SU-DHL-6 (cell line): ENCODE data around the gene ABCC4.

Experiments
- H2AFZ ChIP-seq: fragments of 200-600 bp; sonication (generic); 2 replicates; pipeline ENCODE4 v1.6.1; 2014; ENCODE audit warnings: low read depth, mild to moderate bottlenecking, moderate library complexity, mixed read lengths, antibody characterized with exemption, low read length; ENCODE audit not compliant: severe bottlenecking
- H3F3A ChIP-seq: fragments of 200-600 bp; shearing (Covaris generic); 2 replicates; pipeline ENCODE4 v1.6.0; 2016; ENCODE audit warnings: antibody characterized with exemption, mild to moderate bottlenecking; ENCODE audit not compliant: insufficient read depth
- H3K27ac ChIP-seq: fragments of 200-600 bp; sonication (generic); 2 replicates; pipeline ENCODE4 v1.5.1; 2016; ENCODE audit warnings: low read depth, mild to moderate bottlenecking, low read length, moderate library complexity, mixed read lengths
- H3K27me3 ChIP-seq: fragments of 200-600 bp; sonication (generic), shearing (Covaris generic); 2 replicates; pipeline ENCODE4 v1.6.0; 2014; ENCODE audit warnings: mild to moderate bottlenecking, low read length
- H3K36me3 ChIP-seq: fragments of 200-600 bp; sonication (generic); 2 replicates; pipeline ENCODE4 v1.6.1; 2014; ENCODE audit warnings: mild to moderate bottlenecking, low read length, mixed read lengths
- H3K4me2 ChIP-seq: fragments of 300-600, 200-600 bp; shearing (Covaris generic), sonication (generic); 2 replicates; pipeline ENCODE4 v1.6.0; 2014; ENCODE audit warnings: low read length, low read depth, mild to moderate bottlenecking; ENCODE audit not compliant: poor library complexity, severe bottlenecking
- H3K4me3 ChIP-seq: fragments of 200-600 bp; sonication (generic); 2 replicates; pipeline ENCODE4 v1.5.1; 2014; ENCODE audit warnings: antibody characterized with exemption, low read length, mild to moderate bottlenecking, mixed read lengths; ENCODE audit not compliant: insufficient read depth, poor library complexity, severe bottlenecking
- H3K79me2 ChIP-seq: fragments of 200-600 bp; sonication (generic); 2 replicates; pipeline ENCODE4 v1.6.1; 2014; ENCODE audit warnings: mild to moderate bottlenecking, low read length, moderate library complexity; ENCODE audit not compliant: insufficient read depth
- H3K9ac ChIP-seq: fragments of 200-600 bp; sonication (generic); 2 replicates; pipeline ENCODE4 v1.7.0; 2014; ENCODE audit warnings: mild to moderate bottlenecking, low read length
- H3K9me2 ChIP-seq: fragments of 200-600 bp; sonication (generic); replicated peaks from 2 replicates; pipeline ENCODE4 v1.6.1; 2014; ENCODE audit warnings: low read length; ENCODE audit not compliant: insufficient read depth
- H3K9me3 ChIP-seq: fragments of 200-600 bp; sonication (generic); 2 replicates; pipeline ENCODE4 v1.6.1; 2014; ENCODE audit warnings: low read length, mixed read lengths; ENCODE audit not compliant: insufficient read depth
- H4K20me1 ChIP-seq: fragments of 200-600 bp; sonication (generic); 2 replicates; pipeline ENCODE4 v1.6.1; 2014; ENCODE audit warnings: low read depth, mild to moderate bottlenecking, antibody characterized with exemption, low read length, moderate library complexity, mixed read lengths
- CTCF ChIP-seq: fragments of 200-600 bp; sonication (generic); IDR thresholded peaks from one replicate; pipeline ENCODE4 v1.5.1; 2017; ENCODE audit warnings: antibody characterized with exemption, mild to moderate bottlenecking, low read length, moderate library complexity; ENCODE audit not compliant: insufficient read depth, poor library complexity, severe bottlenecking
- EZH2phosphoT487 ChIP-seq: fragments of 200-600 bp; sonication (generic), shearing (Covaris generic); conservative IDR thresholded peaks from 2 replicates; pipeline ENCODE4 v1.6.1; 2018; ENCODE audit warnings: mild to moderate bottlenecking, antibody characterized with exemption, low read length, moderate library complexity, mixed read lengths

The ABCC4 gene

GRCh38 chr13:95074820-95075219 lies 226.4 kb downstream of the ABCC4 start:
- H3K4me2 ChIP-seq: no peak overlapping the region
- no peak overlapping the region for H3K27ac ChIP-seq
- no peaks in the 10 kb centered on the region for H3K9me2 ChIP-seq
- H3K27me3 ChIP-seq: no peaks in the 10 kb centered on the region
- H4K20me1 ChIP-seq: no peaks in the 10 kb centered on the region
- no peaks in the 10 kb centered on the region for H3K9me3 ChIP-seq
- no peak for TF ChIP-seq EZH2phosphoT487
- no peak for TF ChIP-seq CTCF
- H3K9ac ChIP-seq: no peak overlapping the region
- no peak overlapping the region for H2AFZ ChIP-seq
- H3F3A ChIP-seq: no peaks in the 10 kb centered on the region
- no peaks in the 10 kb centered on the region for H3K36me3 ChIP-seq
- H3K4me3 ChIP-seq: no peak overlapping the region
- H3K79me2 ChIP-seq: no peaks in the 10 kb centered on the region

- TF ChIP-seq CTCF (no peak), EZH2phosphoT487 (no peak)
- Histone ChIP-seq H3K79me2 (no peaks in the 10 kb centered on the region), H4K20me1 (no peaks in the 10 kb centered on the region), H2AFZ (no peak overlapping the region), H3K27me3 (no peaks in the 10 kb centered on the region), H3K4me2 (no peak overlapping the region), H3K9me3 (no peaks in the 10 kb centered on the region), H3K9ac (no peak overlapping the region), H3K27ac (no peak overlapping the region), H3K4me3 (no peak overlapping the region), H3F3A (no peaks in the 10 kb centered on the region), H3K9me2 (no peaks in the 10 kb centered on the region), H3K36me3 (no peaks in the 10 kb centered on the region)
These were observed 227.4 kb downstream of the ABCC4 start for GRCh38 chr13:95073747-95074311.

GRCh38 chr13:95067303-95067702 lies 233.9 kb downstream of the ABCC4 start:
- no peak overlapping the region for H3K9ac ChIP-seq
- no peaks in the 10 kb centered on the region for H3F3A ChIP-seq
- no peak overlapping the region for H2AFZ ChIP-seq
- no peaks in the 10 kb centered on the region for H3K9me2 ChIP-seq
- H3K4me3 ChIP-seq: no peak overlapping the region
- H3K79me2 ChIP-seq: no peaks in the 10 kb centered on the region
- no peaks in the 10 kb centered on the region for H3K27me3 ChIP-seq
- H3K4me2 ChIP-seq: no peak overlapping the region
- H3K9me3 ChIP-seq: no peaks in the 10 kb centered on the region
- no peaks in the 10 kb centered on the region for H4K20me1 ChIP-seq
- TF ChIP-seq CTCF (no peak), EZH2phosphoT487 (no peak)
- H3K36me3 ChIP-seq: no peaks in the 10 kb centered on the region
- no peak overlapping the region for H3K27ac ChIP-seq
